ENCODE data around the gene EFCAB6.

Gene EFCAB6

DNA sequence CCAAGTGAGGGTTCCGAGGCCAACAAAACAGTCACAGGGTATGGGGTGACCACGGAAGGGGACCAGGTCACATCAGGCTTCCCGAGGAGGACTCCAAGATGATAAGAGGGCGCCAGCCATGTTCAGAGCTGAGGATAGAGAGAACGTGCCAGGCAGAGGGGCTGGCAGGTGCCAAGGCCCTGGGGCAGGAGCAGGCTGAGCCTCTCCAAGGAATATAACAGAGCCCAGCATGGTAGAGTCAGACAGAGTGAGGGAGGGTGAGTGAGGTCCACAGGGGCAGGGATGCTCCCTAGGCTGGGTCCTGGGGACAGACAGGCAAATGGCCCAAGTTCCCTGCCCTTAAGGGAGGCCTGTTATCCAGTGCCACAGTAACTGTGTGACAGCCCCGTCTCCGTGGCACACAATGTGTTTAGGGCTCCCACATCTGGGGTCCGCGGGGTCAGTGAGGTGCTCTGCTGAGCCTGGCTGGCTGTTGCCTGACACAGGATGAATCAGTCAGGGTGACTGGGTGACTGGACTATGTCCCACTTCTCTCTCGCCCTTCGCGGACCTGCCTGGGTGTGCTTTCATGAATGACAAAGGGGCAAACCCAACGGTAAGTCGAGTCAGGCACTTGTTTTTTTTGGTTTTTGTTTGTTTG lies 295.0 kb downstream of the EFCAB6 start:
- no peaks in the 10 kb centered on the region for H3K4me1 ChIP-seq (ENCODE audit: control insufficient read depth, insufficient read depth, low read length)
- peaks cover 13% of the 10 kb centered on the region for H3K9me3 ChIP-seq (replicated peaks; ENCODE audit: low read length)
- no peak overlapping the region for H3K9ac ChIP-seq (ENCODE audit: low read depth, low read length)
- H3K4me2 ChIP-seq (ENCODE audit: low read length) = no peak overlapping the region
- no peaks in the 10 kb centered on the region for H3K27me3 ChIP-seq (ENCODE audit: control insufficient read depth, insufficient read depth, low read length)
- no peak overlapping the region for H3K4me3 ChIP-seq (ENCODE audit: low read length)
- H3K36me3 ChIP-seq (ENCODE audit: insufficient read depth, low read length) = no peaks in the 10 kb centered on the region

DNA sequence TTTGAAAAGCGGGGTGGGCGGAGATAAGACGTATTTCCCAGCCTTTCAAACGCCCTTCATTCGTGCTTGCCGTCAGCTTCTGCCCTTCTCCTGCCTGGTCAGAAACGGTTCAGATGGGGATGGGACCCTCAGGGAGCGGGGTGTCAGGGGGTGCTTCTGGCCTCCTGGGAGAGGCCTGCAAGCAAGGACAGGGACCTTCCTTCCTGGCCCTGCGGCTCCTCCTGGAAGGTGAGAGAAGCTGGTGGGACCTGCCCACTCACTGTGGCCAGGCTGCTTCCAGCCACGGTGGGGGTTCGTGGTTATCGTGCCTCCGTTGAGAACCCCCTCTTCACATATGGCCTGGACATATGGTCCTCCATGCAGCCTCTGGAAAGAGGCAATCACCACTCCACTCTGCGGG lies 295.7 kb downstream of the EFCAB6 start:
- no peak overlapping the region for H3K4me2 ChIP-seq (ENCODE audit: low read length)
- no peaks in the 10 kb centered on the region for H3K4me1 ChIP-seq (ENCODE audit: control insufficient read depth, insufficient read depth, low read length)
- no peaks in the 10 kb centered on the region for H3K36me3 ChIP-seq (ENCODE audit: insufficient read depth, low read length)
- no peak overlapping the region for H3K4me3 ChIP-seq (ENCODE audit: low read length)
- H3K9ac ChIP-seq (ENCODE audit: low read depth, low read length) = no peak overlapping the region
- H3K9me3 ChIP-seq (replicated peaks; ENCODE audit: low read length) = peaks cover 13% of the 10 kb centered on the region
- H3K27me3 ChIP-seq (ENCODE audit: control insufficient read depth, insufficient read depth, low read length) = no peaks in the 10 kb centered on the region

DNA sequence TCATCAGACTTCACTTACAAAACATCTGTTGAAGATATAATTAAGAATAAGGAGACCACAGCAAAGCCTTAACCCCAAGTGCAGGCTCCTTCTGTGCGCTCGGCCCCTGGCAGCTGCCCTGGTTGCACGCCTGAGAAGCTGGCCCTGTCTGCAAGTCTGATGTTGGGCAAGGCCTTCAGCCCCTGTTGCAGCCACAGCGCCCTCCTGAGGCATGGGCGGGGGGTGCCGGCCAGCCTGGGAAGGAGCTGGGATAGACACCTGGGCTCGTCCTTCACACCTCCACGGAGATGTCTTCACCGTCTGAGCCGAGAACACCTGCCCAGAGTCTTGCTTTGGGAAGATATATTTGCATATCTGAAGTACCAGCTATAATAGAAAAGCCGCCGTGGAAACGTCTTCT lies 296.2 kb downstream of the EFCAB6 start:
- Histone ChIP-seq H3K9ac (ENCODE audit: low read depth, low read length) (no peak overlapping the region), H3K9me3 (replicated peaks; ENCODE audit: low read length) (peaks cover 13% of the 10 kb centered on the region), H3K4me3 (ENCODE audit: low read length) (no peak overlapping the region), H3K27me3 (ENCODE audit: control insufficient read depth, insufficient read depth, low read length) (no peaks in the 10 kb centered on the region), H3K4me2 (ENCODE audit: low read length) (no peak overlapping the region), H3K4me1 (ENCODE audit: control insufficient read depth, insufficient read depth, low read length) (no peaks in the 10 kb centered on the region), H3K36me3 (ENCODE audit: insufficient read depth, low read length) (no peaks in the 10 kb centered on the region)

DNA sequence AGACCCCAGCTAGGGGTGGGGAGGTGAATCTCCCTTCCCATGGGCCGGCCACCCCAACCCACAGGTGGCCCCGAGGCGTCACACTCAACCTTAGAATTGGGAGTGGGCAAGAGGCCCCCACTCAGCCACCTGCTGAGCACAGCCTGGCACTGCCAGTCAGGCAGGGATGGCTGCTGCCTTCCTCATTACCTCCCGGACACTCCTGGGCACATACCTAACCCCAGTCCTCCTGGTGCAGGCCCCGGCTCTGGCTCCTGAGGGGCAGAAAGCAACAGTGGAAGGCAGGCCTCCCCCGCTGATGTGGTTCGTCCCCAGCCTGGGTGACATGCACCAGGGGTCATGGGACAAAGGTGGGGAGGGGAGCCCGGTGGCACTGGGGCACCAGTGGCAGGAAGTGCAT lies 296.7 kb downstream of the EFCAB6 start:
- Histone ChIP-seq H3K4me3 (ENCODE audit: low read length) (no peak overlapping the region), H3K9ac (ENCODE audit: low read depth, low read length) (no peak overlapping the region), H3K4me2 (ENCODE audit: low read length) (no peak overlapping the region), H3K36me3 (ENCODE audit: insufficient read depth, low read length) (no peaks in the 10 kb centered on the region), H3K27me3 (ENCODE audit: control insufficient read depth, insufficient read depth, low read length) (no peaks in the 10 kb centered on the region), H3K4me1 (ENCODE audit: control insufficient read depth, insufficient read depth, low read length) (no peaks in the 10 kb centered on the region), H3K9me3 (replicated peaks; ENCODE audit: low read length) (peaks cover 13% of the 10 kb centered on the region)

DNA sequence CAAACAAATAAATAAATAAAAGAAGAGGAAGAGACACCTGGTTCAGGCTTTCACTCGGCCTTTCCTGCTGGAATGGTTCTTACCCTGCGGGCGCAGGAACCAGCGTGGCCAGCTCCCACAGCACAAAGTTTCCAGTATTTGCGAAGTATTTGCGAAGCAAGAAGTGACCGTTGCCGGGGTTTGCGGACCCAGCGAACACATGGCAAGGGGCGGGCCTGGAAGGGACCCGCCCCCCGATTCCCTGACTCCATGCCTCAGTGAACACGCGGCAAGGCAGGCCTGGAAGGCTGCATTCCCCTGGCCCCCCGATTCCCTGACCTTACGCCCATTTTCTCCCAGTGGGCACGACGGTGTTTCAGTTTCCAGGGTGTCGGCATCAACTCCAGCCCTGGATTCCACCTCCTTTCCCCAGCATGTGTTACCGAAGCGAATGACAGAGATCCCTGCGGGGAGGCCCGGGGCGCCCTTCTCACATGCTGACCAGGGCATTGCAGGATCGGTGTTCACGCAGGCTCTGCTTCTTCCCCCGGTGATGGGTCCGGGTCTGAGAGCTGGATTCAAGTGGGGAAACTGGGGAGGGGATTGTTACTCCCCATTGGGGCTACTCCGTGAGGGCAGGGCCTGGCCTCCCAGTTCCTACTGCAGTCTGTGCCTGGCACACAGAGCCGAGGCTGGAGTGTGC lies 297.5 kb downstream of the EFCAB6 start:
- no peaks in the 10 kb centered on the region for H3K36me3 ChIP-seq (ENCODE audit: insufficient read depth, low read length)
- no peaks in the 10 kb centered on the region for H3K27me3 ChIP-seq (ENCODE audit: control insufficient read depth, insufficient read depth, low read length)
- no peak overlapping the region for H3K4me2 ChIP-seq (ENCODE audit: low read length)
- H3K9ac ChIP-seq (ENCODE audit: low read depth, low read length) = no peak overlapping the region
- H3K9me3 ChIP-seq (replicated peaks; ENCODE audit: low read length) = peaks cover 16% of the 10 kb centered on the region
- H3K4me3 ChIP-seq (ENCODE audit: low read length) = no peak overlapping the region
- no peaks in the 10 kb centered on the region for H3K4me1 ChIP-seq (ENCODE audit: control insufficient read depth, insufficient read depth, low read length)

DNA sequence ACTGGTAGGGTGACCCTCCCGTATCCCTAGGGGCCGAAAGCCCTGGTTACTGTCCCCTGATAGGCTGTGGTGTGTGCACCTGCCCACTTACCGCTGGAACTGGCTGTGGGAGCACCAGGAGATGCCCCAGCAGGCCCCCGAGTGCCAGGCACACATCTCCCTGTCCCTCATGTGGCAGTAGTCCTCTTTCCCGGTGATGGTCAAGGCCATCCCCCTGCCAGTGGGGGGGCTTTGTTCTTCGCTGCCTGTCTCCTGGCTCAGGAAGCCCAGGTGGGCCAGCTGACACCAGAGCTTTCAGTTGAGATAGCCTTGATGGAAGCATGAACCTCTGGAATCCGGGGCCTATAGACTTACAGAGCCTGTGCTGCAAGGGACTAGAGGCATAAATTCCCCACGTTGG lies 299.8 kb downstream of the EFCAB6 start:
- Histone ChIP-seq H3K4me2 (ENCODE audit: low read length) (no peak overlapping the region), H3K9ac (ENCODE audit: low read depth, low read length) (no peak overlapping the region), H3K4me3 (ENCODE audit: low read length) (no peak overlapping the region), H3K27me3 (ENCODE audit: control insufficient read depth, insufficient read depth, low read length) (no peaks in the 10 kb centered on the region), H3K36me3 (ENCODE audit: insufficient read depth, low read length) (no peaks in the 10 kb centered on the region), H3K4me1 (ENCODE audit: control insufficient read depth, insufficient read depth, low read length) (no peaks in the 10 kb centered on the region), H3K9me3 (replicated peaks; ENCODE audit: low read length) (peaks cover 10% of the 10 kb centered on the region)

DNA sequence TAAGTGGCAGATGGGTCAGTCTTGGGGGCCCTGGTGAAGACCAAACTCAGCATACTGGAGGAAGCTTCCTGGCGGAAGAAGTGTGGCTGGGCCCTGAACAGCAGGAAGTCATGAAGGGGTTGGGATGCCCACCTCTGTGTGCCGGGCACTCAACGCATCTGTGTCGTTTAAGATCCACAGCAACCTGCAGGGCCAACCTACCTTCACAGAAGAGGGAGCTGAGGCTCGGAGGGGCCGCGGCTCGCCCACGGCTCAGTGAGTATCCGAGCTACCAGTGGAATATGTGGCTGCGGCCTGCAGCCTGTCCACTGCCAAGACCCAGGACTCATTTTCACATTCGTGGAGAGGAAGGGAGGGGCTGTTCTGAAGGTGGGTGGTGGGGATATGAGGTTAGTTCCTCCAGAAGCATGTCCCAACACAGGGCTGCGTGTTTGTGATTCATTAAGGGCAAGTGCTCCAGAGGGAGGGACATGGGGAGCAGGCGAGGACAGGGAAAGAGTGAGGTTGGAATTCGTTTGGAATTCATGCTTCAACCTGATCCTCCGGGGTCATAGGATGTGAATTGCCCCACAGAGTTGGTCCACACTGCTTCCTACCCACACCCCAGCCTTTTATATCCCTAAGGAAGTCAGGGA lies 300.7 kb downstream of the EFCAB6 start:
- Histone ChIP-seq H3K4me2 (ENCODE audit: low read length) (no peak overlapping the region), H3K9me3 (replicated peaks; ENCODE audit: low read length) (peaks cover 10% of the 10 kb centered on the region), H3K4me3 (ENCODE audit: low read length) (no peak overlapping the region), H3K4me1 (ENCODE audit: control insufficient read depth, insufficient read depth, low read length) (no peaks in the 10 kb centered on the region), H3K9ac (ENCODE audit: low read depth, low read length) (no peak overlapping the region), H3K27me3 (ENCODE audit: control insufficient read depth, insufficient read depth, low read length) (no peaks in the 10 kb centered on the region), H3K36me3 (ENCODE audit: insufficient read depth, low read length) (no peaks in the 10 kb centered on the region)

DNA sequence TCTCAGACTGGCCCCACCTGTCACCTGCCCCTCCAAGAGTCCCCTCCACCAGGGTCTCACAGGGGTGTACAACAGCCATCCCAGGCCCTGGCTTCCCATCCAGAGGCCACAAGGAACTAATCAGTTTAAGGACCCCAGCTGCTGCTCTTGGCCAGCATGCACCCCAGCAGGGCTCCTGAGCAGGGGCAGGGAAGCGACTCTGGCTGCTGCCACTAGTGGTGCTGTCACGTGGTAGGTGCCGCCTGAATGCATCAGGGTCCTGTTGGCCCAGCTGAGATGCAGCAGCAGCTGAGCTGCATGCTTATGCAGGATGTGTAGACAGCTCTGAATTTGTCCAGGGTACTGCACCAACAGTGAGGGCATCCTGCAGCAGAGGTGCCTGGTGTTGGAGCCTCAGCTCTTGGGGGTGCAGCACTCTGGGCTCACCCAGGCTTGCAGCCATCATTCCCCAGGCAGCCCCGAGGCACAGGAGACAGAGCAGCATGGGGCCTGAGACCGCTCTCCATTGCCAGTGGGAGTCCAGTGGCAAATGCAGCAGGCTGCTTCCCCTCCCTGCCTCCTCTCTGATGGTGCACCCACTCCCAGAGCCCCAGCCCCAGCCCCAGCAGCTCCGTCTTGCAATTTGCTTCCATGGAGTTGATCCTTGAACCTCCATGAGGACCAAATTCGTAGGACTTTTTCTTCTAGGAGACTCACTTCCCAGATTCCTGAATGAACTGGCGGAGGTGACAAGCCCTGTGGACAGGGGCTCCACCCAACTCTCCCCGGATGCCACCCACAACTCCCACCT lies 301.6 kb downstream of the EFCAB6 start:
- no peak overlapping the region for H3K9ac ChIP-seq (ENCODE audit: low read depth, low read length)
- H3K4me3 ChIP-seq (ENCODE audit: low read length) = no peak overlapping the region

DNA sequence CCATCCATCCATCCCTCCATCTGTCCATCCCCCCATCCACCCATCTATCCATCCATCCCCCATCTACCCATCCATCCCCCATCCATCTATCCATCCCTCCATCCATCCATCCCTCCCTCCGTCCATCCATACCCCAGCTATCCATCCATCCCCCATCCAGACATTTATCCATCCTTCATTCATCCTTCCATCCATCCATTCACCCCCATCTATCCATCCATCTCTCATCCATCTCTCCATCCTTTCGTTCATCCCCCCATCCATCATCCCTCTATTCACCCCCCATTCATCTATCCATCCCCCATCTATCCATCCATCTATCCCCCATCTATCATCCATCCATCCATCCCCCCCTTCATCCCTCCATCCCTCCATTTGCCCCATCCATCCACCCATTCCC lies 302.8 kb downstream of the EFCAB6 start:
- Histone ChIP-seq H3K27me3 (ENCODE audit: control insufficient read depth, insufficient read depth, low read length) (no peaks in the 10 kb centered on the region), H3K4me3 (ENCODE audit: low read length) (no peak overlapping the region), H3K9me3 (replicated peaks; ENCODE audit: low read length) (peaks cover 13% of the 10 kb centered on the region), H3K9ac (ENCODE audit: low read depth, low read length) (no peak overlapping the region), H3K36me3 (ENCODE audit: insufficient read depth, low read length) (no peaks in the 10 kb centered on the region), H3K4me2 (ENCODE audit: low read length) (no peak overlapping the region), H3K4me1 (ENCODE audit: control insufficient read depth, insufficient read depth, low read length) (no peaks in the 10 kb centered on the region)

More for the DNA sequence above, 301.6 kb downstream of the EFCAB6 start:
- Histone ChIP-seq H3K4me2 (ENCODE audit: low read length) (no peak overlapping the region), H3K4me1 (ENCODE audit: control insufficient read depth, insufficient read depth, low read length) (no peaks in the 10 kb centered on the region), H3K36me3 (ENCODE audit: insufficient read depth, low read length) (no peaks in the 10 kb centered on the region), H3K9me3 (replicated peaks; ENCODE audit: low read length) (peaks cover 10% of the 10 kb centered on the region), H3K27me3 (ENCODE audit: control insufficient read depth, insufficient read depth, low read length) (no peaks in the 10 kb centered on the region)

DNA sequence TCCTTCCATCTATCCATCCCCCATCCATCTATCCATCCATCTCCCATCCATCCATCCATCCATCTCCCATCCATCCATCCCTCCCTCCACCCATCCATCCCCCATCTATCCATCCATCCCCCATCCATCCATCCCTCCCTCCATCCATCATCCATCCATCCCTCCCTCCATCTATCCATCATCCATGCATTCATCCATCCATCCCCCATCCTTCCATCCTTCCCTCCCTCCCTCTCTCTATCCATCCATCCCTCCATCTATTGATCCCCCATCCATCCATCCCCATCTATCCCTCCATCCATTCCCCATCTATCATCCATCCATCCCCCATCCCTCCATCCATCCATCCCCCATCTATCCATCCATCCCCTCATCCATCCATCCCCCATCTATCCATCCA lies 303.6 kb downstream of the EFCAB6 start:
- no peaks in the 10 kb centered on the region for H3K27me3 ChIP-seq (ENCODE audit: control insufficient read depth, insufficient read depth, low read length)

DNA sequence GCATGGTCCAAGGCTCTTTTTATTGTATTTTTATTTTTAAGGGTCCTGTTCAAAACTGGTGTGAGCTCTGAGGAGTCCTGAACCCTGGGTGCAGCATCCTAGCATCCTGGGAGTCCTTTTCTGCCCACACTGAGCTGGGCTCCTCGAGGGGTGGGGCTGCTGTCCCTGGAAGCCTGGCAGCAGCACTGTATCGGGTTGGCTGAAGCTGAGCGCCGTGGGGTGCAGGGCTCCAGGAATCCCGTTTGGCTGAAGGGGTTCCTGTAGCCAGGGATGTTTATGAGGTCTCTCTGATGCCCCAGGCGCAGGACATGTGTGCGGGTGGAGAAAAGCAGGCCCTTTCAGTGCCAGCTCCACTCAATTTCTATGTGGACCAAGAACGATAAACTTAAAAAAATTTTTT lies 304.9 kb downstream of the EFCAB6 start:
- H3K27me3 ChIP-seq (ENCODE audit: control insufficient read depth, insufficient read depth, low read length) = no peaks in the 10 kb centered on the region
- H3K4me1 ChIP-seq (ENCODE audit: control insufficient read depth, insufficient read depth, low read length) = no peaks in the 10 kb centered on the region
- H3K4me3 ChIP-seq (ENCODE audit: low read length) = no peak overlapping the region
- H3K9me3 ChIP-seq (replicated peaks; ENCODE audit: low read length) = peaks cover 9% of the 10 kb centered on the region
- H3K4me2 ChIP-seq (ENCODE audit: low read length) = no peak overlapping the region
- H3K9ac ChIP-seq (ENCODE audit: low read depth, low read length) = no peak overlapping the region
- H3K36me3 ChIP-seq (ENCODE audit: insufficient read depth, low read length) = no peaks in the 10 kb centered on the region

More for the DNA sequence above, 303.6 kb downstream of the EFCAB6 start:
- H3K4me1 ChIP-seq (ENCODE audit: control insufficient read depth, insufficient read depth, low read length) = no peaks in the 10 kb centered on the region
- H3K36me3 ChIP-seq (ENCODE audit: insufficient read depth, low read length) = no peaks in the 10 kb centered on the region
- H3K9ac ChIP-seq (ENCODE audit: low read depth, low read length) = no peak overlapping the region
- peaks cover 14% of the 10 kb centered on the region for H3K9me3 ChIP-seq (replicated peaks; ENCODE audit: low read length)
- no peak overlapping the region for H3K4me3 ChIP-seq (ENCODE audit: low read length)
- H3K4me2 ChIP-seq (ENCODE audit: low read length) = no peak overlapping the region

All from skeletal muscle satellite cell (primary cell).